Measurements from ENCODE around the gene CYP2A7.
"Not testable (repeated sequence)": the region's sequence is repeated elsewhere in the genome, so short reads cannot be mapped to it uniquely, and the experiment has no call there.

DNA sequence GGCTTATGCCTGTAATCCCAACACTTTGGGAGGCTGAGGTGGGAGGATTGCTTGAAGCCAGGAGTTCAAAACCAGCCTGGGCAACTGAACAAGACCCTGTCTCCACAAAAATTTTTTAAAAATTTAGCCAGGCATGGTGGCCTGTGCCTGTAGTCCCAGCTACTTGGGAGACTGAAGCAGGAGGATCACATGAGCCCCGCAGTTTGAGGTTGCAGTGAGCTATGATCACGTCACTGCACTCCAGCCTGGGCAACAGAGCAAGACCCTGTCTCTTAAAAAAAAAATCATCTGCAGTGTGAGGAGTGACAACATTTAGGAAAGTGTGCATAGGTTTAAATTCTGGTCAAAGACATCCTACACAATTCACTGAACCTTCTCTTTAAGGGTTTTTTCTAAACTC lies 48.8 kb upstream of the CYP2A7 start:
- TF ChIP-seq, protein P1, sequence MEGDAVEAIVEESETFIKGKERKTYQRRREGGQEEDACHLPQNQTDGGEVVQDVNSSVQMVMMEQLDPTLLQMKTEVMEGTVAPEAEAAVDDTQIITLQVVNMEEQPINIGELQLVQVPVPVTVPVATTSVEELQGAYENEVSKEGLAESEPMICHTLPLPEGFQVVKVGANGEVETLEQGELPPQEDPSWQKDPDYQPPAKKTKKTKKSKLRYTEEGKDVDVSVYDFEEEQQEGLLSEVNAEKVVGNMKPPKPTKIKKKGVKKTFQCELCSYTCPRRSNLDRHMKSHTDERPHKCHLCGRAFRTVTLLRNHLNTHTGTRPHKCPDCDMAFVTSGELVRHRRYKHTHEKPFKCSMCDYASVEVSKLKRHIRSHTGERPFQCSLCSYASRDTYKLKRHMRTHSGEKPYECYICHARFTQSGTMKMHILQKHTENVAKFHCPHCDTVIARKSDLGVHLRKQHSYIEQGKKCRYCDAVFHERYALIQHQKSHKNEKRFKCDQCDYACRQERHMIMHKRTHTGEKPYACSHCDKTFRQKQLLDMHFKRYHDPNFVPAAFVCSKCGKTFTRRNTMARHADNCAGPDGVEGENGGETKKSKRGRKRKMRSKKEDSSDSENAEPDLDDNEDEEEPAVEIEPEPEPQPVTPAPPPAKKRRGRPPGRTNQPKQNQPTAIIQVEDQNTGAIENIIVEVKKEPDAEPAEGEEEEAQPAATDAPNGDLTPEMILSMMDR (IDR thresholded peaks at IDR 0.05; ENCODE audit: insufficient read depth, low read length, poor library complexity, severe bottlenecking), result not testable (repeated sequence)
- not testable (repeated sequence) for TF ChIP-seq EZH2phosphoT487 (conservative IDR thresholded peaks at IDR 0.05; ENCODE audit: low read length)

Data from SU-DHL-6 (cell line).